ENCODE measurements around the gene SLC6A6. TPM values are rescaled to one million over a fixed set of nuclear protein-coding genes. Genes with fewer than 3 reads are reported as not detected.
A peak's percentile ranks its signal among the peaks of the same experiment; 100 is the strongest.

SLC6A6 gene
- total RNA-seq, 1 donor from 2014 or later: 46.3 TPM

DNA sequence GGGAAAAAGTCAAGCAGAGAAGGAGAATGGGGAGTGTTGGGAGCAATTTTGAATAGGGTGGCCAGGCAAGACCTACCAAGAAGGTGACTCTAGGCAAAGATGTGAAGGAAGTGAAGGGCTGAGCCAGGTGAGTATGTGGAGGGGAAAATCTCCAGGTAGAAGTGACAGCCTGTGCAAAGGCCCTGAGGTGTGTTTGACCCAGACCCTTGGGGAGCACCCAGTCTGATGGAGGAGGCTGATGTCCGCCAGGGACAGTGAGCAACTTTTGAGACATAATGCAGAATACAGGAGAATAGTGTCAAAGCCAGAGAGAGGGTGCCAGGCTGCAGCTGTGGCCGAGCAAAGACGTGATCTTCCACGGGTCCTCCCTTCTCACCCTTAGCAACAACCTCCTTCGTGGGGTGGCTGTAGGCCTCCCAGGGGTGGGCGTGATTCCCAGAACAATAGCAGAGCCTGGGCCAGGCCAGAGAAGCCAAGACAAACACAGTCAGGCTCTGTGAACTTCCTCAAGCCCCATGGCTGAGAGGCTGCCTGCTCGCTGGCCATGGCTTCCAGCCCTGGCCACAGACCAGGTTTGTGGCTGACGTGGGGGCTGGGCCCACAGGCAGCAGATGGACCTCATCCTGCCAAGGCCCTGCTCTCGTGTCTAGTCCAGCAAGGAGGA, 58.1 kb downstream of the SLC6A6 start:
- DNase-seq (ENCODE audit: low spot score): no peak
- H3K4me3 Mint-ChIP-seq (ENCODE audit: unreplicated experiment): peak overlapping the region; percentile 39
- TF ChIP-seq CTCF (IDR thresholded peaks at IDR 0.05; ENCODE audit: unreplicated experiment): no peak
- H3K27ac Mint-ChIP-seq (ENCODE audit: unreplicated experiment): peak overlapping the region; percentile 39
- H3K27me3 Mint-ChIP-seq (ENCODE audit: unreplicated experiment): peaks cover 7% of the 10 kb centered on the region
- peaks cover 21% of the 10 kb centered on the region for H3K36me3 Mint-ChIP-seq (ENCODE audit: low read depth, unreplicated experiment)
- H3K9me3 Mint-ChIP-seq (ENCODE audit: unreplicated experiment): no peaks in the 10 kb centered on the region
- H3K4me1 Mint-ChIP-seq (ENCODE audit: unreplicated experiment): peaks cover 23% of the 10 kb centered on the region

GRCh38 chr3:14461006-14461747, 58.8 kb downstream of the SLC6A6 start:
- no peaks in the 10 kb centered on the region for H3K9me3 Mint-ChIP-seq (ENCODE audit: unreplicated experiment)
- no peak overlapping the region for H3K27ac Mint-ChIP-seq (ENCODE audit: unreplicated experiment)
- peaks cover 23% of the 10 kb centered on the region for H3K36me3 Mint-ChIP-seq (ENCODE audit: low read depth, unreplicated experiment)
- H3K4me1 Mint-ChIP-seq (ENCODE audit: unreplicated experiment): peaks cover 23% of the 10 kb centered on the region
- H3K27me3 Mint-ChIP-seq (ENCODE audit: unreplicated experiment): peaks cover 7% of the 10 kb centered on the region
- no peak for TF ChIP-seq CTCF (IDR thresholded peaks at IDR 0.05; ENCODE audit: unreplicated experiment)
- DNase-seq (ENCODE audit: low spot score): no peak
- no peak overlapping the region for H3K4me3 Mint-ChIP-seq (ENCODE audit: unreplicated experiment)

DNA sequence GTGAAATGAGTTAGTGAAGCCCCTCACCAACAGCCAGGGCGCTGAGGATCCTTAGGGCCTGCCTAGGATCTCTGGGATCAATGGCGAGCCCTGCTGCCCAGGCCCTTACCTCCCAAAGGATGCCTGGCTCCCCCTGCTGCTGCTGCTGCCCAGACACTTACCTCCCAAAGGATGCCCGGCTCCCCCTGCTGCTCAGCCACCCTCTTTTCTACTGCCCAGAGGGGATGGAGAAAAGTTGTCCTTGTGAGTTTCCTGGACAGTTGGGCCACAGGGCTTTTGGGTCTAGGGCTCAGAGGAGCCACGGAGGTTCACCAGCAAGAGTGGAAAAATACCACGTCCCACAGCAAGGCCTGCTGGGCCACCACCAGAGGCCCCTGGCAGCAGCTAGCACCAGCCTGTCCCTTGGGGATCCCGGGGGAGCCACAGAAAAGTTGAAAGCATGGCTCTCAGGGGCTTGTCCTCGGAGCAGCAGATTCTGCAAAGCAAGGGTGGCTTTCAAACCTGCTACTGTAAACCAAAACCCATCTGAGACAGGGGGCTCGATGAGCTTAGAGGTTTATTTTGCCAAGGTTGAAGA, 59.4 kb downstream of the SLC6A6 start:
- peak; percentile 76 for DNase-seq (ENCODE audit: low spot score)
- Mint-ChIP-seq H3K4me1 (ENCODE audit: unreplicated experiment) (peaks cover 23% of the 10 kb centered on the region), H3K9me3 (ENCODE audit: unreplicated experiment) (no peaks in the 10 kb centered on the region), H3K4me3 (ENCODE audit: unreplicated experiment) (no peak overlapping the region), H3K36me3 (ENCODE audit: low read depth, unreplicated experiment) (peaks cover 22% of the 10 kb centered on the region), H3K27ac (ENCODE audit: unreplicated experiment) (no peak overlapping the region), H3K27me3 (ENCODE audit: unreplicated experiment) (peaks cover 7% of the 10 kb centered on the region)
- TF ChIP-seq CTCF (IDR thresholded peaks at IDR 0.05; ENCODE audit: unreplicated experiment): peak; percentile 34

DNA sequence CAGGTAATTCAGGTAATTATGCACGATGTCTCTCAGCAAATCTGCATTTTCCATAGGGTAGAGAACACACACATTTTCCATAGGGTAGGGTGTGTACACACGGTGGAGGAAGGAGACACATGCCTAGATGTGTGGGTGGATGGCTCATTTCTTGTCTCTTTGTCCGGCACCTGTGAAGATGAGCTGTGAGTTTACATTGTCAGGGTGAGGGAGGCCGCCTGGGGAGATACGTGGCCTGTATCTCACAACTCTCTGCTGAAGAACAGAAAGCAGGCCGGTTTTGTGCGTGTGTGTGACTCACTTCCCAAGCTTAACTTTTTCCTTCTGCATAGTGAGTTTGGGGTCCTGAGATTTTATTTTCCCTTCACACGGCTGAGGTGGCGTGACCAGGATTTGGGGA, 60.3 kb downstream of the SLC6A6 start:
- TF ChIP-seq CTCF (IDR thresholded peaks at IDR 0.05; ENCODE audit: unreplicated experiment): no peak
- Mint-ChIP-seq H3K4me1 (ENCODE audit: unreplicated experiment) (peaks cover 23% of the 10 kb centered on the region), H3K36me3 (ENCODE audit: low read depth, unreplicated experiment) (peaks cover 22% of the 10 kb centered on the region), H3K4me3 (ENCODE audit: unreplicated experiment) (no peak overlapping the region), H3K27me3 (ENCODE audit: unreplicated experiment) (peaks cover 7% of the 10 kb centered on the region), H3K27ac (ENCODE audit: unreplicated experiment) (peak overlapping the region; percentile 12), H3K9me3 (ENCODE audit: unreplicated experiment) (no peaks in the 10 kb centered on the region)
- DNase-seq (ENCODE audit: low spot score): no peak
